Measurements from ENCODE around the gene RDH5.

DNA sequence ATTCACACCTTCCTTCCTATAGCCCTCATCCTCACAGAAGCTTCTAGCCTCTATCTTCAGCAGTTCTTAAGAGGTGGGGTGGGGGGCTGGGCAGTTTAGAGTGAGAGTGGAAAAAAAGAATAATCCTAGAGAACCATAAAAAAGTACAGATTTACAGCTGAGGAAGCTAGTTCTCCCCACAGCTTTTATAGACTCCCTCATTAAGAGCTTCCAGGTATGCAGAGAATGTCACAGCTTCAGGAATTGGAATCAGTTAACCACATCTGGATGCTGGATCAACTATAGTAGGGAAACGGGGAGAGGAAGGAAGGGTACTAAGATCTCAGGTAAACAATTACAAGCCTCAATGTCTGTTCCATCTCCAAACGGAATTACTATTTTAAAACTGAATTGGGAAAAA lies 35.1 kb downstream of the RDH5 start:
- TF ChIP-seq, protein P1, sequence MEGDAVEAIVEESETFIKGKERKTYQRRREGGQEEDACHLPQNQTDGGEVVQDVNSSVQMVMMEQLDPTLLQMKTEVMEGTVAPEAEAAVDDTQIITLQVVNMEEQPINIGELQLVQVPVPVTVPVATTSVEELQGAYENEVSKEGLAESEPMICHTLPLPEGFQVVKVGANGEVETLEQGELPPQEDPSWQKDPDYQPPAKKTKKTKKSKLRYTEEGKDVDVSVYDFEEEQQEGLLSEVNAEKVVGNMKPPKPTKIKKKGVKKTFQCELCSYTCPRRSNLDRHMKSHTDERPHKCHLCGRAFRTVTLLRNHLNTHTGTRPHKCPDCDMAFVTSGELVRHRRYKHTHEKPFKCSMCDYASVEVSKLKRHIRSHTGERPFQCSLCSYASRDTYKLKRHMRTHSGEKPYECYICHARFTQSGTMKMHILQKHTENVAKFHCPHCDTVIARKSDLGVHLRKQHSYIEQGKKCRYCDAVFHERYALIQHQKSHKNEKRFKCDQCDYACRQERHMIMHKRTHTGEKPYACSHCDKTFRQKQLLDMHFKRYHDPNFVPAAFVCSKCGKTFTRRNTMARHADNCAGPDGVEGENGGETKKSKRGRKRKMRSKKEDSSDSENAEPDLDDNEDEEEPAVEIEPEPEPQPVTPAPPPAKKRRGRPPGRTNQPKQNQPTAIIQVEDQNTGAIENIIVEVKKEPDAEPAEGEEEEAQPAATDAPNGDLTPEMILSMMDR (conservative IDR thresholded peaks at IDR 0.05 in 1 of 2, IDR thresholded peaks at IDR 0.05 in 1 of 2; ENCODE audit: extremely low read depth in 1 of 2, insufficient read depth in 1 of 2, low read depth in 1 of 2, low read length in 2 of 2), result no peak
- TF ChIP-seq EZH2 (IDR thresholded peaks at IDR 0.05; ENCODE audit: borderline replicate concordance, low read length), result no peak
